ENCODE results near the gene ARR3.

DNA sequence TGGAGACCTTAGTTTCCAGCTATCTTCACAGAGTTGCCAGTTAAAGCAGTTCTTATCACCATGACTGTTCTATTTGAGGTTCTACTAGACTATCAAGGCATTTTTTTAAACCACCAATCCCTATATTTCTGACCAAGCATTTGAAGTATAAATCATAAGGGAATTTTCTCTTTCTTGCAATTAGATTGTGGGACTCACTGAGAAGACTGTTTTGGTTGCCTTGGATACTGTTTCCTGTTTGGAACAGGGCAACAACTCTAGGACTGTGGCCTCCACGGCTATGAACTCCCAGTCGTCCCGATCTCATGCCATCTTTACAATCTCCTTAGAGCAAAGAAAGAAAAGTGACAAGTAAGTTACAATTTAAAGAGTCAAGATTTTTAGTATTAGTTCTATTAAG lies 33.6 kb downstream of the ARR3 start:
- TF ChIP-seq, protein P1, sequence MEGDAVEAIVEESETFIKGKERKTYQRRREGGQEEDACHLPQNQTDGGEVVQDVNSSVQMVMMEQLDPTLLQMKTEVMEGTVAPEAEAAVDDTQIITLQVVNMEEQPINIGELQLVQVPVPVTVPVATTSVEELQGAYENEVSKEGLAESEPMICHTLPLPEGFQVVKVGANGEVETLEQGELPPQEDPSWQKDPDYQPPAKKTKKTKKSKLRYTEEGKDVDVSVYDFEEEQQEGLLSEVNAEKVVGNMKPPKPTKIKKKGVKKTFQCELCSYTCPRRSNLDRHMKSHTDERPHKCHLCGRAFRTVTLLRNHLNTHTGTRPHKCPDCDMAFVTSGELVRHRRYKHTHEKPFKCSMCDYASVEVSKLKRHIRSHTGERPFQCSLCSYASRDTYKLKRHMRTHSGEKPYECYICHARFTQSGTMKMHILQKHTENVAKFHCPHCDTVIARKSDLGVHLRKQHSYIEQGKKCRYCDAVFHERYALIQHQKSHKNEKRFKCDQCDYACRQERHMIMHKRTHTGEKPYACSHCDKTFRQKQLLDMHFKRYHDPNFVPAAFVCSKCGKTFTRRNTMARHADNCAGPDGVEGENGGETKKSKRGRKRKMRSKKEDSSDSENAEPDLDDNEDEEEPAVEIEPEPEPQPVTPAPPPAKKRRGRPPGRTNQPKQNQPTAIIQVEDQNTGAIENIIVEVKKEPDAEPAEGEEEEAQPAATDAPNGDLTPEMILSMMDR (conservative IDR thresholded peaks at IDR 0.05), result no peak
- no peak for TF ChIP-seq ZFX (IDR thresholded peaks at IDR 0.05)

Data from C4-2B (cell line).